Frontal cortex (tissue), 4 donors: ENCODE measurements around the gene PRKAG1. TPM values are rescaled to one million over a fixed set of nuclear protein-coding genes. Genes with fewer than 3 reads are reported as not detected.

ENCODE experiments used
- DNase-seq, 2 donors: peaks; one replicate each; pipeline ENCODE4 v3.0.0; 2012; ENCODE audit warnings: low spot score in 2 of 2
- FAIRE-seq: peaks from 2 replicates; lab custom pipeline; 2012; peaks lifted over from hg19 to GRCh38; lab: Jason Lieb, UNC
- total RNA-seq: library from RNA; depleted of rRNA; stranded (reverse); fragments of >200 nt; gene quantifications from one replicate; pipeline ENCODE4 v1.2.3, GENCODE V29; 2014
- donor health status: control.
- donor health status: control.
- donor health status: control.

Gene PRKAG1
- total RNA-seq, 1 donor from 2014 or later = 29.3 TPM

- DNase-seq = no peak
- FAIRE-seq = no peak
Observed at GRCh38 chr12:49050507-49051372, 32.2 kb upstream of the PRKAG1 start.

DNA sequence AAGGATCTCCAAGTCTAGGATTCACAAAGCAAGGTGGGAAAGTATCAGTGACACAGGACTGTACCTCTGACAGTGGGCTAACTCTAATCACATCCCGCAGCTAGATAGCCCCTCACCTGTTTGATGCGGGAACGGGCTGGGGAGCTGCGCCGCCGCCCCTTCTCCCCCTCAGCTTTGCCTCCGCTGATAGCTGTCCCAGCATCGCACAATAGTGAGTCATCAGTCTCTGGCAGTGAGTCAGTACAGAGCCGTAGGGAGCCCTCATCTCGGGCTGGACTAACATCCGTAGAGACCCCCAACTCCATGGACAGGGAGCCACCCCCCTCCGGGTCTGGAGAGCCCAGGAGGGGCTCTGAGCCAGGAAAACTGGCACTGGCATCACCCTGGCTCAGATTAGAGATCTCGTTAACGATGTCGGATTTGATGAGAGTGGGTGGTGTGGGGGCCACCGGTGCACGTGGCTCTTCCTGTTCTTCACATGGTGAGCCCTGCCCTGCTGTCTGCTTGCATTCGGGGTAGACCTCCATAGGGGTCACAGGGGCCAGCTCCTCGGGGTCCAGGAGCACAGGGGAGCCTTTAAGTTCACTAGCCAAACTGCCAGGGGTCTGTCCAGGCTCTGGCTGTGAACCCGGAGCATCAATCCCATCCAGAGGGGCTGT is 31.1 kb upstream of the PRKAG1 start:
- DNase-seq (no peak), FAIRE-seq (no peak)

DNA sequence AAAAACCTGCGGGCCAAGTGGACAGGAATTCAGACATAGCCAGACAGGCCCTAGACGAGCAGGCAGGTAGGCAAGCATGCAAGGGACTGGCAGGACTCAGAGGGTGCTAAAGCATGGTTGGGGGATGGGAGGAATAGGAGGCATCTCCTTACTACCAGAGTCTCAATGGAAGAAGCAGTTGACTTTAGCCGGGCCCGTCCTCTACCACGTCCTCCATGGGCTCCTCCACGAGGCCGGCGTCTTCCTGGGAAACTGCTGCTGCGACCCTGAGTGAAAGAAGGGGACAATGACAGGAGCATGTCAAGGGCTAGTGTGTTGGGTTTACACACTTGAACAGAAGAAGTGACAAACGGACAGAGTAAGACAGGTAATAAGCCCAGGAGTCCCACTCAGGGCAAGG is 30.4 kb upstream of the PRKAG1 start:
- FAIRE-seq = no peak
- no peak for DNase-seq

- DNase-seq (no peak), FAIRE-seq (no peak)
Observed at GRCh38 chr12:49046129-49046895, 27.7 kb upstream of the PRKAG1 start.

DNA sequence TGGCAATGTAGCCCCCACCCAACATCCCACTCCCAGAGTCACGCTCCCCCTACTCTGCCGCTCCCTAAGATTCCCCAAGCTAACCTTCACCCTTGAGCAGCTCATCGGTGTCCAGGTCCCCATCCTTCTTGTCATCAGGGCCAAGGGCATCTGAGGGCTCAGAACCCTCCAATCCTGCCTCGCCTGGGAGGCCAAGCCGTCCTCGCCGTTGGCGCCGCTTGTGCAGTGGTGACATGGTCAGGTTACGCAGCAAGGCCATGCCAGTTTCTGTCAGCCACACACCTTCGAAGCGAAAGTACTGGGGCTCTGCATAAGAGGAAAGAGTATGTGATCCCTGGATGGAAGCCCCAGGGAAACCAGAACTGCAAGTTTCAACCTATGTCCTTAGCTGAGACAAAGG is 26.1 kb upstream of the PRKAG1 start:
- no peak for DNase-seq
- no peak for FAIRE-seq

GRCh38 chr12:49043856-49044258 is 25.3 kb upstream of the PRKAG1 start:
- FAIRE-seq (no peak), DNase-seq (peak; percentile 54 to 73)

DNA sequence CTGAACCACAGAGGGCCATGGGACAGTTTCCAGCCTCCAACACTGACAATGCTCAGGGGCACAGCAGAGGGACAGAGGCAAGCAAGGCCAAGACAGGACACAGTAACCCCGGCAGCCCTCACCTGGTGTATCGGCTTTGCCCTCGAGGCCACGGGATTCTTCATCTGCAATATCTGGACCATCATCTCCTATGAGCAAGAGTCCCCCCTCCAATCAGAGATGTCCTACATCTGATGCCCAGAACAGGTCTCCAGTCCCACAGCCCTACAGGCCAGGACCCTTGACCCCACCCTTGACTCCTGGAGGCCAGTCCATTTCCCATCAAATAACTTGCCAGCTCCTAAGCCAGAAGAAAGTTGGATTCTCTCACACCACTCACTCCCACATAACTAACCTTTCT is 24.7 kb upstream of the PRKAG1 start:
- no peak for DNase-seq
- no peak for FAIRE-seq

GRCh38 chr12:49041881-49042484 is 23.4 kb upstream of the PRKAG1 start:
- FAIRE-seq (no peak), DNase-seq (no peak)

DNA sequence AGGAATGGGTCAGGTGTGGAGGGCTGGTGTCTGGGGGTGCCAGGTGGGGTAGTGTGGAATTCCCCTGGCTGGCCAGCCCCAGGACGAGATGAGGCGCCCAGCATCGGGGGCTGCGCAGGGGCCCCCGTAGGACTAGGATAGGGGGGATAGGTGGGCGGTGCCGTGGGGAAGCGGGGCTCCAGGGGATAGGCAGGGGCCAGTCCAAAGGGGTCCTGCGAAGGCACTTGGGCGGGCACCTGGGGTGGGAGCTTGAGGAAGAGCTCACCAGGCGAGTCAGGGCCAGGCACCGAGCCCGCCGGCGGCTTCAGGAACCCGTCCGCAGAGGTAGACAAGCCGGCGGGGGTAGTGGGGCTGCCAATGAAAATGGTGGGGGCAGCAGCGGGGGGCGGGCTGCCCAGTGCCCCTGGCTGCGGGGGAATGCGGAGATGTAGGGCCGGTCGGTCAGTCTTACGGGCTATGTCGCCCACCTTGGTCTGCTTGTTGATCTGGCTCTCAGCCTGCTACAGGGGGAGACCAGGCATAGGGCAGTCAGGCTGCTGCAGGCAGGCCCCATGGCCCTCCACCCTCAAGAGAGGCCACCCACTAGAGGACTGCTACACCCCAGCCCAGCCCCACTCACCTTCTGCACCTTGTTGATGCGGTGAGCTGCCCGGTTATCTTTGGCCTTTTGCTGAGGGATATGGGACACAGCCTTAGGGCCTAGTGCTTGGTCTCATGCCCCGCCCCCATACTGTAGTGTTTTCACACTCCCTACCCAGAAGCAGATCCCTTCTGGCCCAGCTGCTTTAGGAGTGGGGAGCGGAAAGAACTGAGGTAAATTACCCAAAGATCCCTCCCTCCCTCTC is 22.7 kb upstream of the PRKAG1 start:
- DNase-seq (no peak), FAIRE-seq (no peak)

DNA sequence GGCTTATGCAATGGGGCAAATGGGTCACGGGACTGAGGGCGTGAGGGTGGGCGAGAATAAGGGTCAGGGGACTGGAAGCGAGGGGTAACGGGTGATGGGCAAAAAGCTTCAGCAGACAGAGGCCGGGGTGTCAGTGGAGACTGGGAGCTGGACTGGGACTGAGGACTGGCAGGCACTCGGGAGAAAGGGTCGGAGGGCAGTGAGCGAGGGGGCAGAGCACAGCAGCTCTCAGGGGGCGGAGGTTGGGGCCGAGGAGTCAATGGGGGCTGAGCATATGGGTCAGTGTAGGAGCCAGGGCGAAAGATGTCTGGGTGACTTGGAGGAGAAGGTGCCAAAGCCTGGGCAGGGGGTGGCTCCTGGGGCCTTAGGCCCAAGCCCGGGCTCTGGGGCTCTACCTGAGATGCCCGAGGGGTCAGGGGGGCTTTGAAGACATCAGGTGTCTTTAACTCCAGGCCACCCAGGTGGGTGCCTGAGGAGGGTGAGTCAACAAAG is 21.8 kb upstream of the PRKAG1 start:
- no peak for FAIRE-seq
- DNase-seq = no peak

GRCh38 chr12:49039421-49040363 is 21.1 kb upstream of the PRKAG1 start:
- no peak for FAIRE-seq
- DNase-seq = no peak

GRCh38 chr12:49038291-49038955 is 19.8 kb upstream of the PRKAG1 start:
- DNase-seq (no peak), FAIRE-seq (no peak)

GRCh38 chr12:49037947-49038237 is 19.3 kb upstream of the PRKAG1 start:
- FAIRE-seq = no peak
- DNase-seq = no peak

DNA sequence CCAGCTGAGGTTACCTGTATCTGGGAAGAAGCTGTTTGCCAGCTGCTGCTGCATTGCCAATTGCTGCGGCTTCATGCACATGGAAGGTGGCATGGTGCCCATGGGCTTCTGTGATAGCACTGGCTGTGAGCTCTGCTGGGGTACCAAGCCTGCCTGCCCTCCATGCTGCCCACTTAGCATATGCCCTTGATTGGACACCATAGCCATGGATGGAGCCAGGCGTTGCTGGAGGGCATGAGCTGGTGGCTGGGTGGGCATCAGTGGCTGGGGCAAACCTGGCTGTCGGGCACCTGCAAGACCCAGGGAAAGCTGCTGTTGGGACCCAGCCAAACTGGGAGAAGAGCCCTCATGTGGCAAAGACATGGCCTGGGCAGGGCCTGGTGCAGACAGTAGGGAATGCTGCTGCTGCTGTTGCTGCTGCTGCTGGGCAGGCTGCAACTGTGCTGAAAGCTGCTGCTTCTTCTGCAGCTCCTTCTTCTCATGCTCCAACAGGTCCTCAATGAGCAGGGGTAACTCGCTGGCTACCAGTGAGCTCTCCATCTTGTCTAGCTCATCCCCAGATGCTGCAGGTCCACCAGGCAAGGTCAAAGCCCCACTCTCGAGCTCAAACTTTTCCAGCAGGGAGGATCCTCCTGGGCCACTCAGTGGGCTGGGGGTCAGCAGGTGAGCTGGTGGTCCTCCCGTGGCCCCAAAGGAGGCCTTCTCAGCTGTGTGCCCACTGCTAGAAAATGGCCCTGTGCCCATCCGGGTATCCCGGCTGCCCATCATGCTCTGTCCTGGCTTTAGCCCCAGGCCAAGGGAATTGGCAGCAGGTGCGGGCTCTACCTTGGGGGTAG is 18.8 kb upstream of the PRKAG1 start:
- no peak for FAIRE-seq
- DNase-seq = no peak

GRCh38 chr12:49036029-49036428 is 17.5 kb upstream of the PRKAG1 start:
- DNase-seq (no peak), FAIRE-seq (no peak)

GRCh38 chr12:49034286-49034622 is 15.7 kb upstream of the PRKAG1 start:
- DNase-seq (no peak), FAIRE-seq (no peak)

DNA sequence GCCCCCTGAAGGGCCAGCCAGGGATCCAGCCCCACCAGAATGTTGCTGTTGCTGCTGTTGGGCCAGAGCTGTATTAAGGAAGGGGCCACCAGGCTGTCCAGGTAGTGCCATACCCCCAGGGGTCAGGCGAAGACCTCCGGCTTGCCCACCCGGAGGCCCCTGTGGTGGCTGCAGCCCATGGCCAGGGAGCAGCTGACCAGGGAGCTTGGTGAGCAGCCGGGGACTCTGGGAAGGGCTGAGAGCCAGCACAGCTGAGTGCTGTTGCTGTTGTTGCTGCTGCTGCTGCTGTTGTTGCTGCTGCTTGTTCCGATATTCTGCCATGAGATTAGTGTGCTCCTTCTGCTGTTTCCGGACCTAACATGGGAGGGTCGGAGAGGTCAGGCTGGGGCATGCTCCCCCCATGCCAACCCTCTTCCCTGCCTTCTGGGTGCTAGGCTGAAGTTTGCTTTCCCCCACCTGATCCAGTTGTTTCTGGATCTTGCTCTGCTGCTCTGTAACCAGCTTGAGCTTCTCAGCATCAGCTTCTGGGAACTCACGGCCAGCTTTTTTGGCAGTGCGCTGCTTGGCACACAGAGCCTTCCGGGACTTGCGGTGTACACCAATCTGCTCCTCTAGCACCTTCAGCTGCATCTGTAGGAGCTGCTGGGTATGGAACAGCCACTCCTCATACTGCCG is 15.2 kb upstream of the PRKAG1 start:
- FAIRE-seq = no peak
- no peak for DNase-seq
